Ascending aorta (tissue), 2 donors: ENCODE measurements around the gene RASGRP2. TPM values are rescaled to one million over a fixed set of nuclear protein-coding genes. Genes with fewer than 3 reads are reported as not detected.

ENCODE experiments used
- DNase-seq, 2 donors: peaks; one replicate each; pipeline ENCODE4 v3.0.0-alpha.2; 2019; ENCODE audit warnings: low spot score in 2 of 2
- H3K27ac ChIP-seq, 2 donors: fragments of 200-600 bp; sonication (generic); one replicate each; pipeline ENCODE4 v1.5.1; 2016 to 2017; ENCODE audit warnings: mild to moderate bottlenecking in 1 of 2
- H3K27me3 ChIP-seq: fragments of 200-600 bp; sonication (generic); one replicate; pipeline ENCODE4 v1.5.1; 2017
- H3K36me3 ChIP-seq, 2 donors: fragments of 200-600 bp; sonication (generic); one replicate each; pipeline ENCODE4 v1.5.1; 2016
- H3K4me1 ChIP-seq, 2 donors: fragments of 200-600 bp; sonication (generic); one replicate each; pipeline ENCODE4 v1.5.1; 2016 to 2017; ENCODE audit warnings: mild to moderate bottlenecking in 1 of 2
- H3K4me3 ChIP-seq, 2 donors: fragments of 200-600 bp; sonication (generic); one replicate each; pipeline ENCODE4 v1.5.1; 2016 to 2017; ENCODE audit warnings: mild to moderate bottlenecking in 1 of 2
- H3K9me3 ChIP-seq, 2 donors: fragments of 200-600 bp; sonication (generic); one replicate each; pipeline ENCODE4 v1.5.1; 2016
- intact Hi-C: fragments of 100-400 bp; cut with DNase I; formaldehyde crosslinking; loops from one replicate; pipeline ENCODE4 v1.15.1; 2023
- total RNA-seq: library from RNA; depleted of rRNA; stranded (reverse); fragments of >200 nt; gene quantifications from one replicate; pipeline ENCODE4 v1.1.0, GENCODE V29; 2016
- TF ChIP-seq, protein P1 (sequence below), 3 experiments: fragments of 200-600 bp in 2 of 3; fragments of 450-650 bp in 1 of 3; sonication (generic) in 2 of 3; IDR thresholded peaks; one replicate each; pipeline ENCODE4 v1.5.1; 2016 to 2019; ENCODE audit warnings: antibody characterized with exemption in 3 of 3, mild to moderate bottlenecking in 1 of 3, moderate library complexity in 1 of 3

The RASGRP2 gene
- total RNA-seq, 1 donor from 2014 or later, result 44.2 TPM

GRCh38 chr11:64745189-64745520, 1.2 kb upstream of the RASGRP2 start:
- no peaks in the 10 kb centered on the region for H3K9me3 ChIP-seq
- H3K27ac ChIP-seq, result peak overlapping the region; percentile 98
- peak overlapping the region; percentile 86 to 89 for H3K4me3 ChIP-seq
- intact Hi-C loops, result no loop called here
- peaks cover 0 to under 1% of the 10 kb centered on the region in 2 donors for H3K36me3 ChIP-seq
- H3K27me3 ChIP-seq, result no peaks in the 10 kb centered on the region
- DNase-seq, result peak; percentile 51 to 90
- TF ChIP-seq, protein P1, sequence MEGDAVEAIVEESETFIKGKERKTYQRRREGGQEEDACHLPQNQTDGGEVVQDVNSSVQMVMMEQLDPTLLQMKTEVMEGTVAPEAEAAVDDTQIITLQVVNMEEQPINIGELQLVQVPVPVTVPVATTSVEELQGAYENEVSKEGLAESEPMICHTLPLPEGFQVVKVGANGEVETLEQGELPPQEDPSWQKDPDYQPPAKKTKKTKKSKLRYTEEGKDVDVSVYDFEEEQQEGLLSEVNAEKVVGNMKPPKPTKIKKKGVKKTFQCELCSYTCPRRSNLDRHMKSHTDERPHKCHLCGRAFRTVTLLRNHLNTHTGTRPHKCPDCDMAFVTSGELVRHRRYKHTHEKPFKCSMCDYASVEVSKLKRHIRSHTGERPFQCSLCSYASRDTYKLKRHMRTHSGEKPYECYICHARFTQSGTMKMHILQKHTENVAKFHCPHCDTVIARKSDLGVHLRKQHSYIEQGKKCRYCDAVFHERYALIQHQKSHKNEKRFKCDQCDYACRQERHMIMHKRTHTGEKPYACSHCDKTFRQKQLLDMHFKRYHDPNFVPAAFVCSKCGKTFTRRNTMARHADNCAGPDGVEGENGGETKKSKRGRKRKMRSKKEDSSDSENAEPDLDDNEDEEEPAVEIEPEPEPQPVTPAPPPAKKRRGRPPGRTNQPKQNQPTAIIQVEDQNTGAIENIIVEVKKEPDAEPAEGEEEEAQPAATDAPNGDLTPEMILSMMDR (IDR thresholded peaks at IDR 0.05), result no peak
- peaks cover 4 to 11% of the 10 kb centered on the region in 2 donors for H3K4me1 ChIP-seq

- H3K4me3 ChIP-seq, result peak overlapping the region; percentile 86 to 89
- H3K4me1 ChIP-seq, result peaks cover 4 to 11% of the 10 kb centered on the region in 2 donors
- H3K36me3 ChIP-seq, result peaks cover 0 to 3% of the 10 kb centered on the region in 2 donors
- no peaks in the 10 kb centered on the region for H3K27me3 ChIP-seq
- H3K27ac ChIP-seq, result peak overlapping the region; percentile 98
- TF ChIP-seq, protein P1 (IDR thresholded peaks at IDR 0.05), result no peak
- H3K9me3 ChIP-seq, result no peaks in the 10 kb centered on the region
- intact Hi-C loops, result no loop called here
- no peak for DNase-seq
Observed at GRCh38 chr11:64744544-64745188, 724 bp upstream of the RASGRP2 start.

GRCh38 chr11:64742889-64743590, 902 bp downstream of the RASGRP2 start:
- peak overlapping the region; percentile 91 to 98 for H3K27ac ChIP-seq
- peaks cover 4 to 11% of the 10 kb centered on the region in 2 donors for H3K4me1 ChIP-seq
- DNase-seq, result peak; percentile 34 to 90
- TF ChIP-seq, protein P1 (IDR thresholded peaks at IDR 0.05), result peak; percentile 76 to 88 (median 81)
- H3K9me3 ChIP-seq, result no peaks in the 10 kb centered on the region
- peak overlapping the region; percentile 86 to 89 for H3K4me3 ChIP-seq
- H3K27me3 ChIP-seq, result no peaks in the 10 kb centered on the region
- peaks cover 0 to 9% of the 10 kb centered on the region in 2 donors for H3K36me3 ChIP-seq
- intact Hi-C loops, result loop anchor here (1.0 to 2.0 kb wide), 2 partner anchors 17 to 60 kb away; partner anchors contain the start of gene MAP4K2

- H3K9me3 ChIP-seq, result no peaks in the 10 kb centered on the region
- no peaks in the 10 kb centered on the region for H3K27me3 ChIP-seq
- TF ChIP-seq, protein P1 (IDR thresholded peaks at IDR 0.05), result no peak
- peaks cover under 1 to 9% of the 10 kb centered on the region in 2 donors for H3K36me3 ChIP-seq
- peak overlapping the region; percentile 91 to 98 for H3K27ac ChIP-seq
- peak overlapping the region; percentile 86 to 89 for H3K4me3 ChIP-seq
- H3K4me1 ChIP-seq, result peaks cover 4 to 11% of the 10 kb centered on the region in 2 donors
- no peak for DNase-seq
- intact Hi-C loops, result loop anchor here (2.0 kb wide), 1 partner anchor 61 kb away; the partner anchor contains the start of gene MAP4K2
Observed at GRCh38 chr11:64742087-64742888, 1.7 kb downstream of the RASGRP2 start.

DNA sequence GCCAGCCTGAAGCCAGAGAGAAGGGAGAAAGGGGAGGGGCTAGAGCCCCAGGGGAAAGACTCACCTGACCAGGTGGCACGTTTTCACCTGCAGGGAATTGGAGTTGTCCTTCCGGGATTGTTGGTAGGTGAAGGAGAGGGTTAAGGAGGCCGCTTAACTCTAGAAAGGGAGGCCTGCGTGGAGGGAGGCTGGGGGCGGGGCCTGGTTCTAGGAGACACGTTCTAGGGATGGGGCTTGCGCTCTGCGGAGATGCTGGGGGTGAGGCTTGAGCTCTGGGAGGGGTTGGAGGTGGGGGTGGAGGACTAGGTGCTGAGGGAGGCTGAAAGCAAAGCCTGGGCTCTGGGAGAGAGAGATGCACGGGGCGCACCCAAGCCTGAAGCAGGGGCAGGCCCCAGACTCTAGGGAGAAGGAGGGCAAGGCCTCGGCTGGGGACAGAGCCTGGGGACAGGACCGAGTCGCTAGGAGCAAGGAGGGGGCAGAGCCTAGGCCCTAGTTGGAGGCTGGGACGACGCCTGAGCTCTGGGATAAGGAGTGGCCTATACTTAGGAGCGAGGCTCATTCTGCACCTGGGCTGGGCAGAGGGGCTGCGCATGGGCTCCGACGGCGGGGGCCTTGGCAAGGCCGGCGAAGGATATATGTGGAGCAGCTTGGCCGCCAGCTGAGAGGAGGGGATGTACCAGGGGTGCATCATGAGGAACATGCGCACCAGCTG, 2.4 kb downstream of the RASGRP2 start:
- Histone ChIP-seq H3K4me3 (no peak overlapping the region), H3K27me3 (no peaks in the 10 kb centered on the region), H3K36me3 (peaks cover 8 to 16% of the 10 kb centered on the region in 2 donors), H3K9me3 (no peaks in the 10 kb centered on the region), H3K4me1 (peaks cover 4 to 11% of the 10 kb centered on the region in 2 donors), H3K27ac (peak overlapping the region in 1 of 2 donors; percentile 91)
- intact Hi-C loops, result loop anchor here (2.0 kb wide), 1 partner anchor 61 kb away; the partner anchor contains the start of gene MAP4K2
- no peak for DNase-seq
- TF ChIP-seq, protein P1 (IDR thresholded peaks at IDR 0.05), result no peak
